Measurements from ENCODE around the gene GCLC. TPM values are rescaled to one million over a fixed set of nuclear protein-coding genes. Genes with fewer than 3 reads are reported as not detected.
A peak's percentile ranks its signal among the peaks of the same experiment; 100 is the strongest.

Gene GCLC
- polyA plus RNA-seq, 1 donor from 2014 or later: 10.4 TPM

GRCh38 chr6:53547811-53548496 is 3.1 kb upstream of the GCLC start:
- Histone ChIP-seq H3K9me2 (ENCODE audit: insufficient read depth, low read length) (no peaks in the 10 kb centered on the region), H3K79me2 (replicated peaks; ENCODE audit: insufficient read depth, low read length) (no peaks in the 10 kb centered on the region), H3K9ac (ENCODE audit: low read length) (peak overlapping the region; percentile 52), H3K36me3 (ENCODE audit: insufficient read depth, low read length) (no peaks in the 10 kb centered on the region), H4K20me1 (ENCODE audit: insufficient read depth) (no peaks in the 10 kb centered on the region), H3K27me3 (ENCODE audit: insufficient read depth, low read depth, low read length) (no peaks in the 10 kb centered on the region), H3K27ac (ENCODE audit: low read length) (no peak overlapping the region), H3K9me3 (ENCODE audit: low read length) (no peaks in the 10 kb centered on the region), H2AFZ (ENCODE audit: low read depth, low read length) (peak overlapping the region; percentile 52), H3F3A (ENCODE audit: insufficient read depth, low read length, poor library complexity, severe bottlenecking) (no peaks in the 10 kb centered on the region), H3K4me3 (ENCODE audit: low read length) (peak overlapping the region; percentile 82), H3K4me2 (ENCODE audit: low read length) (peak overlapping the region; percentile 69)
- TF ChIP-seq EP300 (conservative IDR thresholded peaks at IDR 0.05; ENCODE audit: poor library complexity, severe bottlenecking) (peak; percentile 71), EZH2 (IDR thresholded peaks at IDR 0.05; ENCODE audit: borderline replicate concordance, insufficient read depth, low read length, poor library complexity, severe bottlenecking) (no peak), RAD21 (conservative IDR thresholded peaks at IDR 0.05) (no peak), SMC3 (conservative IDR thresholded peaks at IDR 0.05; ENCODE audit: poor library complexity) (peak; percentile 46), CTCF (IDR thresholded peaks at IDR 0.05; ENCODE audit: poor library complexity, severe bottlenecking) (peak; percentile 39), TAF1 (IDR thresholded peaks at IDR 0.05; ENCODE audit: low read depth) (no peak), REST (IDR thresholded peaks at IDR 0.05; ENCODE audit: borderline replicate concordance) (no peak), MXI1 (conservative IDR thresholded peaks at IDR 0.05; ENCODE audit: poor library complexity, severe bottlenecking) (peak; percentile 91), POLR2AphosphoS5 (IDR thresholded peaks at IDR 0.05) (peak; percentile 37)

- Histone ChIP-seq H3K9me2 (ENCODE audit: insufficient read depth, low read length) (no peaks in the 10 kb centered on the region), H3K79me2 (replicated peaks; ENCODE audit: insufficient read depth, low read length) (no peaks in the 10 kb centered on the region), H3K9ac (ENCODE audit: low read length) (peak overlapping the region; percentile 52), H3K9me3 (ENCODE audit: low read length) (no peaks in the 10 kb centered on the region), H3K4me3 (ENCODE audit: low read length) (peak overlapping the region; percentile 82), H3K27ac (ENCODE audit: low read length) (no peak overlapping the region), H3K36me3 (ENCODE audit: insufficient read depth, low read length) (no peaks in the 10 kb centered on the region), H3K4me2 (ENCODE audit: low read length) (peak overlapping the region; percentile 69), H4K20me1 (ENCODE audit: insufficient read depth) (no peaks in the 10 kb centered on the region), H3K27me3 (ENCODE audit: insufficient read depth, low read depth, low read length) (no peaks in the 10 kb centered on the region), H3F3A (ENCODE audit: insufficient read depth, low read length, poor library complexity, severe bottlenecking) (no peaks in the 10 kb centered on the region), H2AFZ (ENCODE audit: low read depth, low read length) (peak overlapping the region; percentile 52)
- no peak for TF ChIP-seq TAF1 (IDR thresholded peaks at IDR 0.05; ENCODE audit: low read depth)
- no peak for TF ChIP-seq EP300 (conservative IDR thresholded peaks at IDR 0.05; ENCODE audit: poor library complexity, severe bottlenecking)
- no peak for TF ChIP-seq SMC3 (conservative IDR thresholded peaks at IDR 0.05; ENCODE audit: poor library complexity)
- TF ChIP-seq EZH2 (IDR thresholded peaks at IDR 0.05; ENCODE audit: borderline replicate concordance, insufficient read depth, low read length, poor library complexity, severe bottlenecking): no peak
Measured at GRCh38 chr6:53547166-53547810, 2.4 kb upstream of the GCLC start.

Data from neural cell (in vitro differentiated cells).